UCSD-AML1 (cell line): ENCODE data around the gene EXD3.
"Not testable (repeated sequence)": the region's sequence is repeated elsewhere in the genome, so short reads cannot be mapped to it uniquely, and the experiment has no call there.

Experiments used
- DNase-seq: peaks from one replicate; lab custom pipeline; 2025; ENCODE audit not compliant: unreplicated experiment; lab: John Stamatoyannopoulos, UW

EXD3 gene

DNA sequence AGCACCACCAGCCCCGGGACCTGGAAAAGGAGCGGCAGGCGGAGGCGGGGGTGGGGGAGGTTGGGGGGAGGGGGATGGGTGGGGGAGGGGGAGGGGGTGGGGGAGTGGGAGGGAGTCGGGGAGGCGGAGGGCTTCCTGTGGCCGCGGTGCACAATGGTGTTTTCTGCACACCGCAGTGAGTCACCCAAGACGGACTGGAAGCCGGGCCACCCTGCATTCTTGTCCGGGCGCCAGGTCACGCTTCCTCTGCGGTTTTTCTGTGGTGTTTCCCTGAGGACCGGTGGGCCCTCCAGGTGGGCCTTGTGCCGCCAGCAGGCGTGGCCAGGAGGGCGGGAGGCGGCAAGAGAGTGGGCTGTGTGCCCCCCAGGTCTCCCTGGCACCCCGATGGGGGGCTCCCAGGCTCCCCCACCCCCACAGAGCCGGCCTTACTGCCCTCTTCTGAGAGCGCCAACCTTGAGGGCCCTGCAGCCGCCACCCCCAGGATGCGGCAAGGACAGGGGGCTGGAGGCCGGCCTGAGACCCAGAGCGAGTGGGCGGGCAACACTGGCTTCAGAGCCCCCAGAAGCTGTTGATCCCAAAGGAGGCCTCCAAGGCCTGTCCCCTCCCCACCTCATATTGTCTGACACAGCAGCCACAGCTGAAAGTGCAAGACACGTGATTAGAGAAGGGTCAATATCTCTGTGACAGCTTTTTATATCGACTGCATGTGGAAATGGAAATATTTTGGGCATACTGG lies 11.1 kb downstream of the EXD3 start:
- peak; percentile 84 for DNase-seq

DNA sequence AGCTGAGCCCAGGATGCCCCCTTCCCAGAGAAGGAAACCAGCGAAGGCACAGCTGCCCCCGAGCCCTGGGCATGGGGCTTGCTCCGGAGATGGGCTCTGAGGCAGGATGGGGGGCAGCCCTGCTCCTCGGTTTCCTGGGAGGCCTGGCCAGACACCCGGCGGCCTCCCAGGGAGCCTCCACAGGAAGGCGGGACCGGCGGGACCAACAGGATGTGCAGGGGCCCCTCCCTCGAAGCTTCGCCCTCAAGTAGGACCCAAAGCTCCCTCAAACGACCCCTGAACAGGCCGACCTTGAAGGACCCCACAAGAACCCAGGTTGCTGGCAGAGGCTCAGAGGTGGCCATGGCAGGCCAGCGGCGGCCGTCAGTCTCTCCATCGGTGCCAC lies 11.7 kb downstream of the EXD3 start:
- peak; percentile 77 for DNase-seq

DNA sequence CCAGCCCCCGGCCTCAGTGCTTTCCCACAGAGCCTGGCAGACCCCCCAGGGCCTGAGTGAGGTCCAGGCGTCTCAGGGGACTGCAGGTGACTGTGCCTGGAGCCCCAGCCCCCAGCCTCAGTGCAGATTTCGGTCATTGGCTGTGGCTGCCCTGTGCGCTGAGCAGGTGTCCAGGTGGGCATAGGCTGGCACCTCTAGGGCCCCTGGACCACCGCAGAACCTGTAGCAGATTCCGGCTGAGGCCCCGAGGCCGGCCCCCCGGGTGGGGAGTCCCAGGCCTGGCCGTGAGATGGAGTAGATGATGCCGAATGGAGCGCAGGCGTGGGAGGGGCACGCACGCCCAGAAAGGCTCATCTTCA lies 12.1 kb downstream of the EXD3 start:
- no peak for DNase-seq

DNA sequence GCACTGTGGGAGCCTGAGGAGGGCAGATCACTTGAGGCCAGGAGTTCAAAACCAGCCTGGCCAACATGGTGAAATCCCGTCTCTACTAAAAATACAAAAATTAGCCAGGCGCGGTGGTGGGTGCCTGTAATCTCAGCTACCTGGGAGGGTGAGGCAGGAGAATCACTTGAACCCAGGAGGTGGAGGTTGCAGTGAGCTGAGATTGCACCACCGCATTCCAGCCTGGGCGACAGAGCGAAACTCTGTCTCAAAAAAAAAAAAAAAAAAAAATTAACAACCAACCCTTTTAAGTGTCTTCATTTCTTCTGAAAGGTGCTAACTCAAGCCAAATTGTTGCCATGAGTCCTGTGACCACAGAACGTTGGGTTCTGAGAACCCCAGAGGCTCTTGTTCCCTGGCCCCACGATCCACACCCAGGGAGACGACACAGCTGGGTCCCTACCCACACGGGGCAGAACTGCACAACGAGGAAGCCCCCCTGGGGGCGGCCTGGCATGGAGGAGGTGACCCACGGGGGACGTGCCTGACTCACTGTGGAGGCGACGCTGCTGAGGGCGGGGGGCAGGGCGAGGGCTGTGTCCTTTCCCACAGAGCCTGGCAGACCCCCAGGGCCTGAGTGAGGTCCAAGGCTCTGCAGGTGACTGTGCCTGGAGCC lies 12.6 kb downstream of the EXD3 start:
- DNase-seq: not testable (repeated sequence)

DNA sequence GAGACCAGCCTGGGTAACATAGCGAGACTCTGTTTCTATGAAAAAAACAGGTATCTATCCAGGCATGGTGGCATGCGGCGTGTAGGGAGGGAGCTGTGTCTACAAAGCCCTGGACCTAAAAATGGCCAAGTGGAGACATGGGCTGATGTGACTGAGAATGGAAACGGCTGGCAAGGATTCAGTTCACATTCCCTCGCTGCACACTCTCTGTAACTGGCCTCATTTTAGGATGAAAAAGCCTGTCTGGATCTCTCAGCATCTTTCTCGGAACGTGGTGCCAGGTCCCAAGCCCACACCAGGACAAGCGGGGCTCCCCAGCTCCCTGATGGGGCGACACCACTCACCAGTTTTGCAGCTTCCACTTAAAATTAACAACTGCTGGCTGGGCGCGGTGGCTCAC lies 13.4 kb downstream of the EXD3 start:
- no peak for DNase-seq

DNA sequence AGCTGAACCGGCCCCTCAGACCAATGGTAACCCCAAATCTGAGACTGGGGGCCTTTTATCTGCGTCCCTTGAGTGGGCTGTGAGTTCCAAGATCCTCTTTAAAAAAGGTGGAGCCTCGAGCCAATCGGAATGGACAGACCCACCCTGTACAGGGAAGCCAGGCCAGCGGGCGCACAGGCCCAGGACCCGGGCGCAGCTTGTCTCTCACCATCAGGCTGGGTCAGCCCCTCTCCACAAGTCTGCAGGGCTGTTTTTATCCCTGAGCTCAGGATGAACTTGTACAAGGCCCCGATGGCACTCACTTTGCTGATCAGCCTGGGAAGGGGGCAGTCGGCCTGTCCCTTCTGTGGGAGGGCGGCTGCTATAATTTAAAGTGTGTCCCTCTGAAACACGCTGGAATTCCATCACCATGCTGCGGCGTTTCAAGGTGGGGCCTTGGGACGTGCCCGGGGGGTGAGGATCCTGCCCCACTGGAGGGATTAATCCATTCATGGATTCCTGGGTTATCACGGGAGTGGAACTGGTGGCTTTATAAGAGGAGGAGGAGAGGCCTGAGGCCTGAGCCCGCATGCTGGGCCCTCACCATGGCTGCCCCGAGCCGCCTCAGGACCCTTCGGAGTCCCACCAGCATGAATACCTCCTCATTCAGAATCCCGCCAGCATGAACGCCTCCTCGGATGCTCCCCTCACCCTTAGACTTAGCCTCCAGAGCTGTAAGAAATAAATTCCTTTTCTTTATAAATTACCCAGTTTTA lies 14.1 kb downstream of the EXD3 start:
- DNase-seq: no peak

DNA sequence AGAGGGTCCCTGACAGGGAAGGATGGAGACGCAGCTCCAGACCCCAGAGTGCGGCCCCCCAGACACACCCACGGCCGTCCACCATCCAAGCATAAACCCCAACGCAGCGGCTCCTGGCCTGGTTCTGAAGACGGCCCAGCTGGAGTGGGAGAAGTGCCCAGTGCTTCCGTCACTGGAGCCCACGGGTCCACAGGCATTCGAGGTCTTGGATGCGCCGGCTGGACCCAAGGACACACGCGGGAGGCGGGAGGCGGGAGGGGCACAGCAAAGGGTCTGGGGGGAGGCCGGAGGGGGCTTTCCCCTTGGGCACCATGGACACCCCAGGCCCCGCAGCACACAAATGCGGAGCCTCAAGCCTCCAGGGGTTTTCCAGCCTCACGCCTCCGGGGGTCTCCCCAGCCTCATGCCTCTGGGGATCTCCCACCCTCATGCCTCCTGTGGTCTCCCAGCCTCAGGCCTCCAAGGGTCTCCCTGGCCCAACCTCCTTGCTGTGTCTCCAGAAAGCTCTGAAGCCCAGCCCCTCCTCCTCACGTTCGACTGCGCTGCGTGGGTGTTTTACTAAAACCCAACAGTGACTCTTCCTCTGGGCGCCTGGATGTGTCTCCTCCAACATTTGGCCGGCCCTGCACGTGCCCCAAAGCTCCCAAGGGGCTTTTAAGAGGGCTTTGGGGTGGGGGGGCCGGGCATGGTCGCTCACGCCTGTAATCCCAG lies 15.2 kb downstream of the EXD3 start:
- DNase-seq: no peak

DNA sequence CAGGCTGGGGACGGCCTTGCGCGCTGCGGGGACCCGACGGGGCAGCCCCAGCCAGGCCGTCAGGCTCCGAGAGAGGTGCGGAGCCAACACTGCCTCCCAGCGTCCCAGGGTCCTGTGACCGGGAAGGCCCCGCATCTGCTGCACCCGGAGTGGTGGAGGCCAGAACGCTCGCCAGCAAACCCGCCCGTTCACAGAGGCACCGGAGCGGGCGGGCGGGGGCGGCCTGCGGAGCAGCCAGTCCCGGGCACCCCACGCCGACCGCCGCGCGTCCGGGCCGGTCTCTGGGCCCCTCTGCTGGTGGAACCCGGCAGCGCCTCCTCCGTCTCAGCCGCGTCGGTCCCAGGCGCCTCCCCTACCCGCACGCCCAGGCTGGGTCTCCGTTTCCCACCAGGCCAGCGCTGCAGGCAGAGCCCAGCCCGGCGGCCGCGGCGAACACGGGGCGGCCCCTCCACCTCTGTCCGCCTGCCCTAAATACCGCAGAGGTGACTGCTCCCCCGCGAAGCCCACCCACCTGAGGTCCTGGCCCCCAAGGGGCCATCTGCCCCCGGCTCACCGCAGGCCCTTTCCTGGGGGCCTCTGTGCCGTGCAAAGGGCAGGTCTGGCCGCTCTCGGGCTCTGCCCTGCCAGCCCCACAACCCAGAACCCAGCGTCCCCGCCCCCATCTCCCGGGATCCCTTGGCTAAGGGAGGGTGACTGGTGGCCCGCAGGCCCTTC lies 15.9 kb downstream of the EXD3 start:
- DNase-seq: peak; percentile 81

DNA sequence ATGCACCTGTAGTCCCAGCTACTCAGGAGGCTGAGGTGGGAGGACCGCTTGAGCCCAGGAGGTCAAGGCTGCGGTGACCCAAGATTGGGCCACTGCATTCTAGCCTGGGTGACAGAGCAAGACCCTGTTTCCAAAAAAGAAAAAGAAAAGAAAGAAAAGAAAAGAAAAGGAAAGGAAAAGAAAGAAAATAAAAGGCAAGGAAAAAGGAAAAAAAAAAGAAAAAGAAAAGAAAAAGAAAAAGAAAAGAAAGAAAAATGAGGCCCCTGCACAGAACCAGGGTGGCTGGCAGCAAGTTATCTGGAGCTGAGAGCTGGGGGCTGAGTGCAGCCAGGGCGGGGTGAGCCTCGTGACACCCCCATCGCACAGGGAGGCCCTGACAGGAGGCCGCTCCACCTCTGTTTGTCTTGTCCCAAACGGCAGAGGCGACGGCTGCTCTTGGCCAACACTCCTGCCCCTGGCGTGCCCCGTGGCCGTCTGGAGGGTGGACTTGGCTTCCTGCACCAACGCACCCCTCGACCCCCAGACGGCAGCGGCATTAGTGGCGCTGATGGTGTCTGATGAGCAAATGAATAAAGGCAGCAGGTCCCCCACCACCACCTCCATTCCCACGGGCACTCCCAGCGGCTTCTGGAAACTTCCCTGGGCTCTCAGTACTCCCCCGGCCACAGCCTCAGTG lies 16.7 kb downstream of the EXD3 start:
- DNase-seq: no peak

DNA sequence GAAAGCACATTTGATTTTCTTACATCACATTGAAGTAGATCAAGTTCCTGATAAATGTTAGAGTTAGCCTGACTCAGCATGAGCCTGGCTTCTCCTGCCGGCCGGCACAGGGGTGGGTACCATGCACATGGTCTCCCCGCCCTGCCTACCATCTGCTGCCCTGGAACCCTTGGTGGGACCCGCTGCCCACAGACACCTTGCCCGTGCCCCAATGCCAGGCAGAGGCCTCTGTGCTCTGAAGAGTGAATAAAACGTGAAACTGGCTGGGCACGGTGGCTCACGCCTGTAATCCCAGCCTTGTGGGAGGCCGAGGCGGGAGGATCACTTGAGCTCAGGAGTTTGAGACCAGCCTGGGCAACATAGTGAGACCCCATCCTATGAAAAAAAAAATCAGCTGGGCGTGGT lies 17.3 kb downstream of the EXD3 start:
- DNase-seq: no peak

DNA sequence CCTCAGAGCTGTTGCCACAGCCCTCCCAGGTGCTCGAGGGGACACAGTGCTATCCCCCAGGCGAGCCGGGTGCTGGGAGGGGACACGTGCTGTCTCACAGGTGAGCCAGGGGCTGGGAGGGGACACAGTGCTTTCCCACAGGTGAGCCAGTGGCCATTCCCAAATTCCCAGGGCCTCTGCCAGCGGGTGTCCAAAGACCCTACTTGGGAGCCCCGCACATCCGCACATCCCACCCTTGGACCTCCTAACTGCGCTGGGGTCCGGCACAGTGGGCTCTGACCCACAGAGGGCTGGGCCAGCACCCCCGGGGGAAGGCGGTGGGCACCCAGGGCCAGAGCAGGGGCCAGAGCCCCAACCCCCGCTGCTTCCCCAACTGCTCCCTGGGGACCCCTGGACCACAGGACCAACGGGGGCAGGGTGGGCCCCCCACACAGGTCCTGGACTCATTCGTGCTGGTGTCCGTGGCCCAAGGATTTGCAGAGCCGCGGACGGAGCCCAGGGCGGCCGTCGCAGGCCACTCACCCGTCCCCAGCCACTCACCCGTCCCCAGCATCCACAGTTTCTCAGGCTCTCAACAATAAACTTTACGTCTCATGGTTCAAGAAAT lies 17.9 kb downstream of the EXD3 start:
- DNase-seq: no peak

DNA sequence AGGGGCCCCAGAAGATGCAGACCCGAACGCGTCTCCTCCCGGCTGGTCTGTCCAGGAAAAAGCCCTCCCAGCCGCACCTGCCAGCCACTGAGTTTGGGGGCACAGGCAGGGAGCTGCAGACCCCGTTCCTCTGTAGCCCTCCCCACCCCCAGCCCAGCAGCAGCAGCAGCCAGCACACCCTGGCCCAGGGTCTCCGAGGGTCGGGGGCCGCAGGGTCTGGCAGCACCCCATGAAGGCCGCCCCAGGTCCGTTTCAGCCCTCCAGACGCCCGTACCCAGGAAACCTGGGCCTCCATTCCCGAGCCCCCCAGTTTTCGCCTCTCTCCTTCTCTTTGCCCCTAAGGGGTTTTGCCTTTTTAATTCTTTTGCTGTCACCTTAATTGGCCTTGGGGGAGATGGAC lies 19.7 kb downstream of the EXD3 start:
- DNase-seq: no peak

DNA sequence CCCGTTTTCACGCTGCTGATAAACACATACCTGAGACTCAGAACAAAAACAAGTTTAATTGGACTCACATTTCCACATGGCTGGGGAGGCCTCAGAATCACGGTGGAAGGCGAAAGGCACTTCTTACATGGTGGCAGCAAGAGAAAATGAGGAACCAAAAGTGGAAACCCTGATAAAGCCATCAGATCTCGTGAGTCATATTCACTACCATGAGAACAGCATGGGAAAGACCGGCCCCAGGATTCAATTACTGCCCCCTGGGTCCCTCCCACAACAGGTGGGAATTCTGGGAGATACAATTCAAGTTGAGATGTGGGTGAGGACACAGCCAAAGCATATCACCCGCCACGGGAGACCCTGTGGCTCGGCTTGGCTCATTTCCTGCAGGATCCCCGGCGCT lies 20.2 kb downstream of the EXD3 start:
- DNase-seq: no peak

DNA sequence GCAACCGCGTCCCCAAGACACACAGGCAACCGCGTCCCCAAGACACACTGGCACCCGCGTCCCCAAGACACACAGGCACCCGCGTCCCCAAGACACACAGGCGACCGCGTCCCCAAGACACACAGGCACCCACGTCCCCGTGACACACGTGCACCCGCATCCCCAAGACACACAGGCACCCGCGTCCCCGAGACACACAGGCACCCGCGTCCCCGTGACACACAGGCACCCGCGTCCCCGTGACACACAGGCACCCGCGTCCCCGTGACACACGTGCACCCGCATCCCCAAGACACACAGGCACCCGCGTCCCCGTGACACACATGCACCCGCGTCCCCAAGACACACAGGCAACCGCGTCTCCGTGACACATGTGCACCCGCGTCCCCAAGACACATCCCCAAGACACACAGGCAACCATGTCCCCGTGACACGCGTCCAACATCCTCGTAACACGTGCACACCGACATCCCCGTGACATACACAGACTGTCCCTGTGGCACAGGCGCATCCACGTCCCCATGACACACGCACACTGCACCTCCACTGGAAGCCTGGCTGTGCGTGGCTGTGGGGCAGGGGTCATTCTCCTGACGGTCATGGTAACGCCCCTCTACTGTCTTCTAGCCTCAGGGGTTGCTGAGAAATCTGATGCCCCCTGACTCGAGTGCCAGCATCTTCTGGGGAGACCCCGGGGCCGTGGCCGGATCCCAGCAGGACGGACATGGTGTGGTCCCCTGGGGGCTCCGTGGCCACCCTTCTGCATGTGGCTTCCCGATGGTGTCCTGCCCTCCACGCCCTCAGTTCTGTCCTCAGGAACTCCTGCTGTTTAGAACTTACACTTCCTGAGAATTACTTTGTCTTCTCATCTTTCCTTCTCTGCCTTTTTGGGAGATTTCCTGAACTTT lies 24.1 kb downstream of the EXD3 start:
- no peak for DNase-seq

DNA sequence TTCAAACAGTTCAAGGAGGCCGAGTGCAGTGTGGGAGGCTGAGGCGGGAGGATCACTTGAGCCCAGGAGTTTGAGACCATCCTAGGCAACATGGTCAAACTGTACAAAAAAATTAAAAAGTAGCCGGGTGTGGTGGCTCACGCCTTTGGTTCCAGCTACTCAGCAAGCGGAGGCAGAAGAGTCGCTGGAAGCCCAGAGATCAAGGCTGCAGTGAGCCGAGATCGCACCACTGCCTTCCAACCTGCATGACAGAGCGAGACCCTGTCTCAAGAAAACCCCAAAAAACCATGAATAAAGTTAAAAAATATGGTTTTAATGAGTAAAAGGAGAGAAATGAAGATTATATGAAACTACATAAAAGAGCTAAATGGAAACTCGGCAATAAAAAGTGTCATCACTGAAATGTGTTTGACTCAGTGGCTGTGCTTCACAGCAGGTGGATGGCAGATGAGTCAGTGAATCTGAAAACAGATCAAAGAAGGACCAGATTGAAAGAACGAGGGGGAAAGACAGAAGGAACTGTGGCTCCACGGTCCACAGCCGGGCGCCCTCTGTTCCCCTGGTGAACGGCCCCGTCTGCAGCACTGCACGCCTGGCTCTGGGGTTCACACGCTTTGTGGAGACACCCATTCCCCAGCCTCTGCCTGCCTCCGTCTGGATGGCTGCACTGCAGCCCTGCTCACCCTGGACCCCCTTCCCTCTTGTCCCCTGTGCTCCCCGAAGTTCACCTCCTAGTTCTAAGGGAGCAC lies 25.1 kb downstream of the EXD3 start:
- no peak for DNase-seq

DNA sequence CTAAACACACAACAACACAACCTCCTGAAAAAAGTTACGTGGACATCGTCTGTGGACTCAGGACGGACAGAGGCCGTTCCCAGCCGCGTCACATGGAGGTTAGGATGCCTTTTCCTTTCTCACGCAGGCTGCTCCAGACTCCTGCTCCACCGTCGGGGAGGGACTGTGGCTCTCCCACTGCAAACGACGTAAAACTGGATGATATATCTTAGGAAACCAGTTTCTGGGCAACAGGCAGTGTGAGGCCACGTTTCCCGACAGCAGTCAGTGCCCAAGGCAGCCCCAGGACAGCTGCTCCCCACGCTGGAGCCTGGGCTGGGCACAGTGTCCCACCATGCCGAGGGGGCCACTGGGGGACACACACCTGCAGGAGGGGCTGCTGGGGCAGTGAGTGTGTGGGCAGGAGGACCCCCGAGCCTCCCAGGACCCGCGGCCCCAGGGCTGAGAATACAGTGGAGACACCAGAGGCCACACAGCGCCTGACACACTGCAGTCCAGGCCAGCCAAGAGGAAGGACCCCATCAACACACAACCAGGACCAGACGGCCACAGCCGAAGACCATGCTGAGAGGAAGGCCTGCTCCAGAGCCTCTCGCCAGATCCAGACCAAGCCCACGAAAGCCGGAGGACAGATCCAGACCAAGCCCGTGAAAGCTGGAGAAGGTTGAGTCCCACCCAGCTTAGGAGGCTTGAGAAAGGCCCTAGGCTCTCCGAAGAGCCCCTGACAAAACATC lies 26.2 kb downstream of the EXD3 start:
- DNase-seq: no peak

DNA sequence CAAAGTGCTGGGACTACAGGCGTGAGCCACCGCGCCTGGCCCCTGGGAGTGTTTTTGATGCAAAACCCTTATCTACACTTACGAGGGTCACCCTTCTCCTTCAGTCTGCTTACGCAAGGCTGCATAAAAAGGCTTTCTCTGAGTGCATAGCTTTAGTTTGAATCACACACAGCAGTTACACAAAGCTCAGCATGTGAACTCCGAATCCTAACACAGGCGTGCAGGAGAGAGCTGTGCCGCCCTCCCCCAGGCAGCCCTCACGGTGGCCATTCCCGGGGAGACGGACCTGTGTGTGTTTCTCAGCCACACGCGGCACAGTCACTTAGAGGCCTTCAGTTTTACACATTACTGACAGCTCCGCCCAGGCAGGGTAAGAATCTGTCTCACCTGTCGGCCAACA lies 26.7 kb downstream of the EXD3 start:
- DNase-seq: no peak

DNA sequence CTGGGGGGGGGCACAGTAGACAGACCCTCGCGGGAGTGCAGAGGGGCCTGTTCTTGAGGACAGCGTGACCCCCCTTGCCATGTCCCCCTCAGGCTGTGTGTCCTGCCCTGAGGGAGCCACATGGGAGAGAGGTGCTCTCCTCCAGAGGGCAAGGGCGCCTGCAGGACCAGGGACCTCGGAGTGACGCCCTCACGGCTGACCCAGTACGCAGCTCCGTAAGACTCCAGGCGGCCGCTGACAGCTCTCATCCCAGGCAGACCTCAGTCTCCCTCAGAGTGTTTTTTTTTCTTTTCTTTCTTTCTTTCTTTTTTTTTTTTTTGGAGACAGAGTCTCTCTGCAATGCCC lies 27.3 kb downstream of the EXD3 start:
- no peak for DNase-seq
